Measurements from ENCODE around the gene CADM2. TPM values are rescaled to one million over a fixed set of nuclear protein-coding genes. Genes with fewer than 3 reads are reported as not detected.

The CADM2 gene
- total and polyA plus RNA-seq, 3 donors from 2014 or later, result 1.3 to 4.0 (median 2.7) TPM

DNA sequence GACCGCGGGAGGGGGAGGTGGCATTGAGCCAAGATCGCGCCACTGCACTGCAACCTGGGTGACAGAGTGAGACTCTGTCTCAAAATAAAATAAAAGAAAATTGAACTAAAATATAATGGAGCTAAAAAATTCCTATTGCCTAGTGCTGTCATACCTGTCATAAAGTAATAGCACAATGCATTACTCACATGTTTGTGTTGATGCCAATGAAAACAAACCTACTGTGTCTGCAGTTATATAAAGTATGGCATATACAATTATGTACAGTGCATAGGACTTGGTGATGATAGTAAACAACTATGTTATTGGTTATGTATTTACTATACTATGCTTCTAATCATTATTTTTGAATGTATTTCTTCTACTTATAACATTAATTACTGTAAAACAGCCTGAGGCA, 411.6 kb downstream of the CADM2 start:
- Histone ChIP-seq H3K4me1 (no peaks in the 10 kb centered on the region), H3K36me3 (ENCODE audit: low read depth, missing control alignments) (no peaks in the 10 kb centered on the region), H3K4me3 (no peak overlapping the region), H3K9me3 (no peaks in the 10 kb centered on the region), H3K27ac (no peak overlapping the region), H3K27me3 (no peaks in the 10 kb centered on the region)
- no peak for TF ChIP-seq POLR2A (IDR thresholded peaks at IDR 0.05)
- TF ChIP-seq, protein P1, sequence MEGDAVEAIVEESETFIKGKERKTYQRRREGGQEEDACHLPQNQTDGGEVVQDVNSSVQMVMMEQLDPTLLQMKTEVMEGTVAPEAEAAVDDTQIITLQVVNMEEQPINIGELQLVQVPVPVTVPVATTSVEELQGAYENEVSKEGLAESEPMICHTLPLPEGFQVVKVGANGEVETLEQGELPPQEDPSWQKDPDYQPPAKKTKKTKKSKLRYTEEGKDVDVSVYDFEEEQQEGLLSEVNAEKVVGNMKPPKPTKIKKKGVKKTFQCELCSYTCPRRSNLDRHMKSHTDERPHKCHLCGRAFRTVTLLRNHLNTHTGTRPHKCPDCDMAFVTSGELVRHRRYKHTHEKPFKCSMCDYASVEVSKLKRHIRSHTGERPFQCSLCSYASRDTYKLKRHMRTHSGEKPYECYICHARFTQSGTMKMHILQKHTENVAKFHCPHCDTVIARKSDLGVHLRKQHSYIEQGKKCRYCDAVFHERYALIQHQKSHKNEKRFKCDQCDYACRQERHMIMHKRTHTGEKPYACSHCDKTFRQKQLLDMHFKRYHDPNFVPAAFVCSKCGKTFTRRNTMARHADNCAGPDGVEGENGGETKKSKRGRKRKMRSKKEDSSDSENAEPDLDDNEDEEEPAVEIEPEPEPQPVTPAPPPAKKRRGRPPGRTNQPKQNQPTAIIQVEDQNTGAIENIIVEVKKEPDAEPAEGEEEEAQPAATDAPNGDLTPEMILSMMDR (IDR thresholded peaks at IDR 0.05), result no peak
- intact Hi-C loops (cut with DNase I; ENCODE audit: low total_unique reads), result no loop called here
- DNase-seq, result no peak
- WGBS, 2 donors, result 81 to 89% methylated on average over 4 of the region's 4 CpGs

DNA sequence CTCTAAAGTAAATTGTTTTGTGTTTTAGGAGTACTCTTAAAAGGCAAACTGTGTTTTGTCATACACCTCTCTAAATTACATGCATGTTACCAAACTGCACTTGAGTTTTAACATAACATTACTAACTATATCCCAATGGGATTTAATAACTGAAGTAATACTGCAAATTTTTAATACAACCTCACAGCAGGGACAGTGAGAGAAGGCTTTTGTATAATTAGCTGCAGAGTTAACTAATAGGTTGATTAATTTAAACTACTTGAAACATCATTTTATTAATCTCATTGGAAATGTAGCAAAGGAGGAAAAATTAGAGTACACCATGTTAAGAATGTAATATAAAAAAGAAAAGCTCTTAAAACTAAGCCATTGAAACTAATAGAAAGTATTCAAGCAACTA, 417.3 kb downstream of the CADM2 start:
- intact Hi-C loops (cut with DNase I; ENCODE audit: low total_unique reads), result no loop called here
- no peaks in the 10 kb centered on the region for H3K4me1 ChIP-seq
- DNase-seq, result no peak
- no peak overlapping the region for H3K27ac ChIP-seq
- H3K9me3 ChIP-seq, result no peaks in the 10 kb centered on the region
- no peak for TF ChIP-seq POLR2A (IDR thresholded peaks at IDR 0.05)
- TF ChIP-seq, protein P1 (IDR thresholded peaks at IDR 0.05), result no peak
- no peak overlapping the region for H3K4me3 ChIP-seq
- no peaks in the 10 kb centered on the region for H3K27me3 ChIP-seq
- H3K36me3 ChIP-seq (ENCODE audit: low read depth, missing control alignments), result no peaks in the 10 kb centered on the region

DNA sequence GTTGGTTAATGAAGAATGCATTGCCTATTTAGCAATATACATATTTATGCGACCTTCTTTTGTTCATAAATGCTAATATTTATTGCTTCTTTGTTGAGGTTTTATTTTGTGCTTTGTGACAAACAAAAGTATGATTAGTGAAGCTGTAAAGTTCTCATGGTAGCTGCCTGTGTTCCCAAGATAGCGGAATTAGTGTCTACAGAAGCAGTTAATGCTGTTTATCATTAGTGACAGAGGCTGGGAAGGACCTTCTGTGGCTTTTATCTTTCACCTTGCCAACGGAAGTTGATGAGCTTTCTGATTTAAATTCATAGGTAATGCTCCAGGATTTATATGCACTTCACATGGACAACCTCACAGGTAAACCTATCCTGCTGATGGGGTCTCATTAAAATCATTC, 418.3 kb downstream of the CADM2 start:
- intact Hi-C loops (cut with DNase I; ENCODE audit: low total_unique reads), result no loop called here
- DNase-seq, result no peak
- Histone ChIP-seq H3K4me1 (no peaks in the 10 kb centered on the region), H3K9me3 (no peaks in the 10 kb centered on the region), H3K27me3 (no peaks in the 10 kb centered on the region), H3K36me3 (ENCODE audit: low read depth, missing control alignments) (no peaks in the 10 kb centered on the region), H3K27ac (no peak overlapping the region), H3K4me3 (no peak overlapping the region)
- WGBS, 2 donors, result 74 to 77% methylated on average over 3 of the region's 3 CpGs
- TF ChIP-seq, protein P1 (IDR thresholded peaks at IDR 0.05), result no peak
- no peak for TF ChIP-seq POLR2A (IDR thresholded peaks at IDR 0.05)

DNA sequence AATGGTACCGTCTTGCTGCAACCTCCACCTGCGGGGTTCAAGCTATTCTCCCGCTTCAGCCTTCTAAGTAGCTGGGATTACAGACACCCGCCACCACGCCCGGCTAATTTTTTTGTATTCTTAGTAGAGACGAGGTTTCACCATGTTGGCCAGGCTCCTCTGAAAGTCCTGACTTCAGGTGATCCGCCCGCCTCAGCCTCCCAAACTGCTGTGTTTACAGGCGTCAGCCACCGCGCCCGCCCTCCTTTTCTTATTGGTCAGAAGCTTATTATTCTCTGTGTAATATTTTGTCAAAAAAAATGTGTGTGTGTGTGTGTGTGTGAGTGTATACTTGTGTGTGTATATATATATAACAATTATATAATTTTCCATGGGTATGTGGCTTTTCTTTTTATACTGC, 425.6 kb downstream of the CADM2 start:
- Histone ChIP-seq H3K4me3 (no peak overlapping the region), H3K36me3 (ENCODE audit: low read depth, missing control alignments) (no peaks in the 10 kb centered on the region), H3K27me3 (no peaks in the 10 kb centered on the region), H3K27ac (no peak overlapping the region), H3K4me1 (no peaks in the 10 kb centered on the region), H3K9me3 (no peaks in the 10 kb centered on the region)
- DNase-seq, result no peak
- TF ChIP-seq, protein P1 (IDR thresholded peaks at IDR 0.05), result no peak
- TF ChIP-seq POLR2A (IDR thresholded peaks at IDR 0.05), result no peak
- intact Hi-C loops (cut with DNase I; ENCODE audit: low total_unique reads), result no loop called here
- 66 to 85% methylated on average over 13 of the region's 13 CpGs for WGBS, 2 donors

- TF ChIP-seq POLR2A (IDR thresholded peaks at IDR 0.05), result no peak
- TF ChIP-seq, protein P1 (IDR thresholded peaks at IDR 0.05), result no peak
Observed at GRCh38 chr3:85387913-85388505, 429.2 kb downstream of the CADM2 start.

More at GRCh38 chr3:85387913-85388505, 429.2 kb downstream of the CADM2 start:
- Histone ChIP-seq H3K27me3 (no peaks in the 10 kb centered on the region), H3K9me3 (no peaks in the 10 kb centered on the region), H3K36me3 (ENCODE audit: low read depth, missing control alignments) (no peaks in the 10 kb centered on the region), H3K4me1 (no peaks in the 10 kb centered on the region), H3K4me3 (no peak overlapping the region), H3K27ac (no peak overlapping the region)
- intact Hi-C loops (cut with DNase I; ENCODE audit: low total_unique reads), result no loop called here
- 63 to 67% methylated on average over 6 of the region's 6 CpGs for WGBS, 2 donors
- no peak for DNase-seq
